GM12872 (cell line): ENCODE data around the gene CHST15.

Source experiments
- CTCF ChIP-seq: IDR thresholded peaks from 3 replicates; pipeline ENCODE4 v1.5.1; 2011; ENCODE audit warnings: low read depth, mild to moderate bottlenecking, low read length, moderate library complexity; ENCODE audit not compliant: insufficient read depth

CHST15 gene

DNA sequence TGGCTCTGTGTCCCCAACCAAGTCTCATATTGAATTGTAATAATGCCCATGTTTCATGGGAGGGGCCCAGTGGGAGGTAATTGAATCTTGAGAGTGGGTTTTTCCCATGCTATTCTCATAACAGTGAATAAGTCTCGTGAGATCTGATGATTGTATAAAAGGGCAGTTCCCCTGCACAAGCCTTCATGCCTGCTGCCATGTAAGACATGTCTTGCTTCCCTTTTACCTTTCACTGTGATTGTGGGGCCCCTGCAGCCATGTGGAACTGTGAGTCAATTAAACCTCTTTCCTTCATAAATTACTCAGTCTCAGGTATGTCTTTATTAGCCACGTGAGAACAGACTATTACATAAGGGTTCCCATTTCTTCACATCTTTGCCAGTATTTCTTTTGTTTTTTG, 104.7 kb downstream of the CHST15 start:
- TF ChIP-seq CTCF: no peak

GRCh38 chr10:123986736-123987135, 106.7 kb downstream of the CHST15 start:
- TF ChIP-seq CTCF: no peak

DNA sequence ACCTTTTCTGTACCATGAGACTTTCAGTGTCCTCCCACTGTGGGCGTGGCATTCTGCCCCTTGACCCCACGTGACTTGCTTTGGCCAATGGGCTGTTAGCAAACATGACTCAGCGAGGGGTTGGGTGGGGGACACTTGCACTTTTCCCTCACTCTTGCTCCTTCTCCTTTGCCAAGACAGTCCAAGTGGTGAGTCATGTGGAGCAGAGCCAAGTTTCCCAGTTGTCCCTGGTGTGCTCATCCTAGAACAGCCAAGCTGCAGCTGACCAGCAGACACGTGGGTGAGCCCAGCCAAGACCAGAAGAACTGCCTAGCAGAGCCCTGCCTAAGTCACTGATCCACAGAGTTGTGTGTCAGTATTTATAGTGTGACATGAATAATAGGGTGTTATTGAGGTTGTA, 119.0 kb downstream of the CHST15 start:
- TF ChIP-seq CTCF: no peak

DNA sequence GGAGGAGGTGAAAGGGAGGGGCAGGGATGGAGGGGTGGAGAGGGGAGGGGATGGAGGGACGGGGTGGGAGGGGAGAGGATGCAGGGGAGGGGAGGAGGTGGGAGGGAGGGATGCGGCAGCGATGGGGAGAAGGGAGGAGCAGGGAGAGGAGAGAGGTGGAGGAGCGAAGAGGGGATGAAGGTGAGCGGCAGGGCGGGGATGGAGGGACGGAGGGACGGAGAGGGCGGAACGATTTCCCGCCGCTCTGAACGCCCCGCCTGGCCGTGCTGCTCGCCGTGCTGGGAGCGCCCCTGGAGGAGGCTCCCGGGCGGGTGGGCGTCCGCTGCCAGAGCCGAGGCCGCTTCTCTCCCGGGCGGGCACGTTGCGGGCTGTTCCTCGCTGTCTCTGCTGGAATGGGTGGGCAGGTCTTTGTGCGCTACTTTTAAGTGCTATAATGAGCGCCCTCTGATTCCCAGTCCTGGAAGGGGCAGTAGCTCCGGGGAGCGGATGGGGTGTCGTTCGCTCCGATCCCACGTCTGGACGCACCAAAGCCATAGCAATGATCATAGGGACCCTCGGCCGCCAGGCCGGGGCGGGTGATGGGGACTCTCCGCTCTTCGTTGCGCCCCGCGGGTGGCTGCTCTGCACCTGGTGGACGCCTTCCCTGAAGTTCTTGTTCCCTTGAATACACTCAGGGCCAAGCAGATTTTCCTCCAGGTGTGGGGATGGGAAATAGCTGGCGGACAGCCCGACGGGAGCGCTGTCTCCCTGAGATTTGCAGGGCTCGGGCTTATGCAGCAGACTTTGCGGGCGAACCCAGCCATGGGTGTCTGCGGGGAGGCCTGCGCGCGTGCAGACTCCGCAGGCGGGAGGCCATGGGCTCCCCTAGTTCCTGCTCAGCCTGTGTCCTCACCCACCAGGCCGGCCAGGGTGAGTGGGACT, 120.7 kb downstream of the CHST15 start:
- no peak for TF ChIP-seq CTCF

- TF ChIP-seq CTCF: no peak
Observed at GRCh38 chr10:123970927-123971286, 122.5 kb downstream of the CHST15 start.

DNA sequence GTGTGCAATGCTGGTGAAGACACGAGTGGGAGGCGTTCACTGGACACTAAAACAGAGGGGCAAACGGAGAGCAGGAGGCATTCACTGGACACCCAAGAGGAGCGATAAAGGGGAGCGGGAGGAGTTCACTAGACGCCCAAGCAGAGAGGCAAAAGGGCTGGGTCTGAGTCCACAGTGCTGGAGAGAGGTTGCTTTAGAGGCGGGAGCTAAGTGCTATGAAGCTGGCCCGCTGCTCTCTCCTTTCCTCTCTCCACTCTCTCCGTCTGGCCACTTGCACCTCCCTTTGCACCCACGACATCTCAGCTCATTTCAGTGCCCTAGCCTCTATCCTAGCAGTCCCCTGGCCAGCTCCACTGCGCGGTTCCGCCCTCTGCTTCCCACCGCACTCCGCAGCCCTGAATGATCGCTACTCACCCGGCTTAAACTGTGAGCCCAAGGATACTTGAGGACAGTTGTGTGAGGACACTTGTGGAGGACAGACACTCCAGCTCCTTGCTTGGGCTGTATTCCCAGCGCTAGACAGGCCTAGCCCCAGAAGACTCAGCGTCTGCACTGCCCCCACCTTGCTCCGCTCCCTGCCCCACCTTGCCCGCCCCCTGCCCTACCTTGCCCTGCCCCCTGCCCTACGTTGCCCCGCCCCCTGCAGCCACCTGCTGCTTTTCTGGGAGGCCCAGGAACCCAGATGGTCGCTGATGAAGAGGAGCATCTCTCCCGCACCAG, 123.0 kb downstream of the CHST15 start:
- TF ChIP-seq CTCF: no peak

GRCh38 chr10:123967626-123968243, 125.7 kb downstream of the CHST15 start:
- peak; percentile 92 for TF ChIP-seq CTCF
